NCI-H2107 treated with DMSO at 0.1 percent for 48 hours (cell line): Measurements from ENCODE around the gene FBXO48.

ENCODE experiments used
- DNase-seq: peaks from one replicate; lab custom pipeline; 2025; ENCODE audit not compliant: unreplicated experiment; lab: John Stamatoyannopoulos, UW

The FBXO48 gene

DNA sequence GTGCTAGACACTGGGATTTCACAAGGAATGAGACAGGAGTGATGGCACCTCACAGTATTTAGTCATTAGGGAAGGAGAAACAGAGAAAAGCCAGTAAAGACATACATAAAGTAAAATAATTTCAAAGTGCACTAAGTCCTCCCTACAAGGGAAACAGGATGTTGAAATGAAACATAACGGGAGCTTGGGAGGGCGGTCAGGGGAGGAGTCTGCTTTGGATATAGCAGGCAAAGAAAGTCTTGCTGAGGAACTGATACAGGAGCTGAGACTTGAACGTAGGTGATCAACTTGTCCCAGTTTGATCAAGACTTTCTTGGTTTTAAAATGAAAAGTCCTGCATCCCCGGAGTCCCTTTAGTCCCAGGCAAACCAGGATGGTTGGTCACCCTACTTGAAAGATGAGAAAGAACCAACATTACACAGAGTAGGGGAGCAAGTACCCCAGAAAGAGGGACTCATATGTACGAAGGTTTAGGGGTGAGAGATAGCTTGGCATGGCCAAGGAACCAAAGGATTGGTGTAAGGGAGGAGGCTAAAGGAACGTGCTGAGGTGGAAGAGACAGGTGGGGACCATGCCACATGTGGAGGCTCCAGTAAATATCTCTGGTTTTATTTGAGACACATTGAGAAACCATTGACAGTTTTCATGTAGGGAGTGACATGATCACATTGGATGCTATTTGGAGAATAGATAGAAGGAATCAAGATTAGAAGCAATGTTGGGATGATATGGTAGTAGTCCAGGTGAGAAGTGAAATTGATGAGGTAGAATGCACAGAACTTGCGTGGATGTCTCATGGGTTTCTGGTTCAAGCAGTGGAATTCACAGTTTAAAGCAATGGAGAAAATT is 28.4 kb downstream of the FBXO48 start:
- DNase-seq = no peak

DNA sequence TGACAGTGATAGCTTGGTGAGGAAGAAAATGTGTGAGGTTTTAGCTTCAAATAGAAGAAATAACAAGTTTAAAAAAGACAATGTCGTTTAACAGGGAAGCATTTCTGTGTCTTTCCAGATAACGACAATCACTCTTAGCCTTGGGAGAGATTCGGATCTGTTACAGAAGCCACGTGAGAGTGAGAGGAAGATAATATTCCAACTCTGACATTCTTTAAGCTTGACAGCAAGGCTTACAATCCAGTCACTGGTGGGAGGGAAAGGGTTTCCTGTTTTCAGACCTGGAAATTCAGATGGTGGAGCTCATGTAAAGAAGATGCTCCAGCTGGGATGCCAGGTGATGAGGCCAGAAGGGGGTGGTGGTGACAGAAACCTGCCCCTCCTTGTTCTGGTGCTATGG is 30.8 kb downstream of the FBXO48 start:
- no peak for DNase-seq

DNA sequence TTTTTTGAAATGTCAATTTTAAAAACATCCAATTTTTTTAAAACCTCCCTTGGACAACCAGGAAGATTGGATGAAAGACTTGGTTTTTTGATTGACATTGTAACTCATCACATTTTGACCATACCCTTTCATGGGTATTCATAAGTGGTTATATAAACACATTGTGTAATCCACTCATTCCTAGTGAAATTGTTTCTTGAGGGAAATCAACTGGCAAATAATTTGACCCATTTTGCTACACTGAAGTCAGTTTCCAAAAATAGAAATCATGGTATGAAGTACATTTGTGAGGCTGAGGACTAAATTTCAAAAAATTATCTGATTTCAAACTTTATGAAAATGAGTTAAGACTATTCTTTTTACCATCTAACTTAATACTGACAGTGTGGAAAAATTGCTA is 31.5 kb downstream of the FBXO48 start:
- no peak for DNase-seq

DNA sequence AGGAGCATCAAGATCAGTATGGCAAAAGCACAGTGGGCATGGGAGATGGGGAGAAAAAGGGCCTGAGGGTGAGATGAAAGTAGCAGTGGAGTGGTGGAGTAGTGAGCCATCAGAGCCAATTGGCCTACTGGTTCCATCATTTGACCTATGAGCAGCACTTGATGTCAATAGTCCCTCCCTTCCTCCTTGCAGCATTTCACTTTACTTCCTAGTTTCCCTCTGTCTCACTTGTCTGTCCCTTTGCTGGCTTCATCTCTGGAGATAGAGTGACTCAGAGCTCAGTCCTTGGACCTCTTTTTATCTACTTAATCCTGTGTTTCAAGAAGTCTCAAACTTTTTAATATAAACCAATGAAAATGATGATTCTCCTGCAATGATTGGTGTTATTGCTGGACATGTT is 32.1 kb downstream of the FBXO48 start:
- DNase-seq = no peak

DNA sequence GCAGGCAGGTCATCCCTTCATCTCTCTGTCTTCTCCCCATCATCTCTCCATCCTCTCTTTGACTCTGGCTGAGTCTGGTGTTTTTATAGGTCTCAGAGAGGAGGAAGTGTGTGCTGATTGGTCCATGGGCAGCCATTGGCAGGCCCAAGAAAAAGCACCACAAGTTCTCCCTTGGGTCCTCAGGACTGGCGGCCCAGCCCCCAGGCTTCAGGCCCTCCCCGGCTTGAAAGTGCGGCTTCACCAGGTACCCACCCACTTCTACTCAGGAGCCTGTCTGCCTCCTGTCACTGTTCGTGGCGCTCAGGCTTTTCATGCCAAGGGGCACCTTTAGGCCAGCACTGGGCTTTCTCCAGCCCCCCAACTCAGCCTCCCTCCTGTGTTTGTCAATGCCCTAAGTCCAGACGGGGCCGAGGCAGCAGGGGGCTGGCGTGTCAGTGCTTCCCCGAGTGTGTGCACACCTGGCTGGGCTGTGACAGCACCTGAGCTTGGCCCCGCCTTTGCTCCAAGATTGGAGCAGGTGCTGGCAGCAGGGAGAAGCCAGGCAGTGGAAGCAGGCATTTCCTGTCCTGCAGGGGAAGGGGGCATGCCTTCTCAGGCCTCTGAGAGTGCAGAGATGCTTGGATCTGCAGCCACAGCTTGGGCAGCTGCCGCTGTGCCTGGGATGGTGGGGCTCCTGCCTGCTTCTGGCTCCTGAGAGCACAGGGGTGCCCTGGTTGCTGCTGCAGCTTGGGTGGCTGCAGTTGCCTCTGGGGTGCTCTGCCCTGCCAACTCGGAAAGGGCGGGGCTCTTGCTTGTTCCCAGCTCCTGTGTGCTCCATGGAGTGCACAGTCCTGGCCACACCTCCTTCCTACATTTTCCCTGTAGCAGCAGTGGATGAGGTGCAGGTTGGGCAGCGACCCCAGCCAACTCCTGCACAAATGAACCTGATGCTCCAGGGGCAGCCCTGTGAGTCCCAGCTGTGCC is 34.1 kb downstream of the FBXO48 start:
- DNase-seq = no peak

DNA sequence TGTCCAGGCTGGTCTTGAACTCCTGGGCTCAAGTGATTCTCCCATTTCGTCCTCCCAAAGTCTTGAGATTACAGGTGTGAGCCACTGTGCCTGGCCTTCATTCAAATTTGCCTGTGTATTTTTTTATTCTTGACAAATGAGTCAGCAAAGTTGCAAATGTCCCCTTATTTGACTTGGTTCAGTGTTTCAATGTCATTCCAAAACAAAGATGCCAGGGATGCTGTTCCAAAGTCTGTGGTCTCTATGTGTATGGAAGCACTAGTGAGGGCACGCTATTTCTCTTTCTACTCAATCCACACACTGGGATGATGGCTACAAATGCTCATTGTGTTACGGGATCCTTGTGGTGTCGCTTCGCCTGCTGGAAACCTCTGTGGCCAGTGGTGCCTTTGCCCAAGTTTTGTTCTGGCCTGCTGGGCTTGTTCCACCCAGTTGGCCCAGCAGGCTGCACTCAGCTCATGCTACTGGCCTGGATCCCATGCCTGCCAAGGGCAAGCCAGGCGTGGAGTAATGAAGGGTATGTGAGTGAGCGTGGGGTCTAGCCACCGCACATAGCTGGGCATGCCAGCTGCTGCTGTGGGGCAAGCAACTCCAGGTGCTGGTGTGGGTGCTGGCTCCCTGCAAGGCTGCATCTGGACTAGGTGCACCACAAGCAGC is 35.6 kb downstream of the FBXO48 start:
- DNase-seq = no peak

DNA sequence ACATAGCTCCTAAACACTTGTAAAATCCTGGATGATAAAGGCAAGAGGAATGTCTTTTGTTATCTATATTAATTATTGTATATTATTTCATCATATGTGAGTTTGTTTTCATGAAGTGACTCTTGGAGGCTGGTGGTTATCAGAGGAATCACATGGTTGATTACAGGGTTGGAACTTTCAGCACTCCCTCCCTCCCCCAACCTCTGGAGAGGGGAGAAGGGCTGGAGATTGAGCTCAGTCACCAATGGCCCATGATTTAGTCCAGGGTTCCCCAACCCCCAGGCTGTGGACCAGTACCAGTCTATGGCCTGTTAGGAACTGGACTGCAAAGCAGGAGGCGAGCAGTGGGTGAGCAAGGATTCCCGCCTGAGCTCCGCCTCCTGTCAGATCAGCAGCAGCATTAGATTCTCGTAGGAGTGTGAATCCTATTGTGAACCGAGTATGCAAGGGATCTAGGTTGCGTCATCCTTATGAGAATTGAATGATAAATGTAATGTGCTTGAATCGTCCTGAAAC is 37.7 kb downstream of the FBXO48 start:
- no peak for DNase-seq

DNA sequence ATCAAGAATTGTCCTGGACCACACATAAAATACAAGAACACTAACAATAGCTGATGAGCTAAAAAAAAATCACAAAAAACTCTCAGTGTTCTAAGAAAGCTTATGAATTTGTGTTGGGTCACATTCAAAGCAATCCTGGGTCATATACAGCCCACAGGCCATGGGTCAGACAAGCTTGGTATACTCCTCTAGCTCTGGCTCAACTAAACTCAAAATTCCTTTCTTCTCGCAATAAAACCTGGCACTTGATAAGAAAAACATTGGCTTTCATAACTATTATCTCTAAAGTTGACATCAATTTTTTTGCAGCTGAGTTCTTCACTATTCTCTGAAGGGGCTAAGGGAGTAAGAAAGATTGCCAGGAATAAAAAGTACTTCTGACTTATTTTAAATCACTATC is 38.3 kb downstream of the FBXO48 start:
- no peak for DNase-seq

DNA sequence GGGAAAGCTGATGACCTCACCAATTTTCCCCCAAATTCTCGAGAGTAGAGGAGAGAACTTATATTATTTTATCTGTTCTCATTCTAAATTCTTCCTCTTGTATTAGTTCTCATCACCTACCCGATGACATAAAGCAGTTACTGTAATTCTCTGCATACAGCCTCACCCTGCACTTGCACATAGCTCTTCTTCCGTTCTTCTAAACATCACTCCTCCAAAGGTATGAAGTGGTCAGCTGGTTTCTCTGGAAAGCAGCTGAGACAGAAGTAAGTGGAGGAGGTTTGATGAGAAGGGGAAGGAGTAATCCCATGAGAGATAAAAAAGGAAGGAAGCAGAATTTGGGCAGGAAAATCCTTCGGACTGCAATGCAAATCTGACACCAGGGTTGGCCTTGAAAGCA is 39.0 kb downstream of the FBXO48 start:
- DNase-seq = no peak

DNA sequence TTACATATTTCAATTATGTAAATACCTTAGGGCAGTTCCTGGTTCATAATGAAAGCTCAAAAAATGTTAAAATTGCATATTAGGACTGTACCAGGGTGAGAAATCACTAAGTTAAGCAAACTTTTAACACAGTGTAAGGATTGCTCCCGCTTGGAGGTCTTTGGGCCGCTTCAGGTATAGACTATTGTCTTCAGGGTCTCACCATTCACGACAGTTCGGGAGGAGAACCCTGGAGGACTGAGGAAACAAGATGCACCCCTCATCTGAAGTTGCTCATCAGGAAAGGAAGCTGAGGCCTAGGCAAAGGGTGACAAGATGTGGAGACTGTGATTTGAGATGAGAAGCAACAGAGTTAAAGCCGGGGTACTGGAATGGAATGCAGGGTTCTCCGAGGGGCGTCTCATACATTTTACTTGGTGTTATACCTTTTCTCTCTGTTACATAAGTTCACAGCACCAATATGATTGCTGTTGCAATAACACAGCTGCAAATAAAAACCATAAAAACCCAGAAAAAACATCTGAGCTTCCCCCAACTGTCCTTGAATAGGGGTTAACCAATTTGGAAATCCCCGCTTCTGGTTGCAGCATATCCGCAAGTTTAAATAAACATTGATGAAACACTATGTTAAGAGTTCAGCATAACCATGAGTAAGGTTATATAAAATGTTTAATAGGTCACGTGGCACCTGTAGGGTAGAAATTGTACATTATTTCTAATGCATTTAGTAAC is 40.1 kb downstream of the FBXO48 start:
- DNase-seq = no peak

DNA sequence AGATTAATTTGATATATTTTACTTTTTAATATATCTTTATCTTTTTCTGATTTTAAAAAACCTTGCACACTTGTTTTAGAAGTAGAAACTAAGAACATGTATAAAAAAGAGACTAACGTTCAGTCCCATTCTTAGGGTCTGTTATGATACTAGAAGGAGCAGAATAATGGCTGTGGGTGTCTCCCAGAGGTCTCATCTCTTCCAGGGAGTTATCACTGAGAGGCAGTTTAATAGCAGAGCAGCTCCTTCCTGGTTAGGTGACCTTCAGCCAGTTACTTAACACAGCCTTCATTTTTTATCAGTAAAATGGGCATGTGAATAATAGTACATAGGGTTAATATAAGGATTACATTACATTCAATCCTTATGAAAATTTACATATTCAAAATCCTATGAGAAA is 40.6 kb downstream of the FBXO48 start:
- DNase-seq = no peak

DNA sequence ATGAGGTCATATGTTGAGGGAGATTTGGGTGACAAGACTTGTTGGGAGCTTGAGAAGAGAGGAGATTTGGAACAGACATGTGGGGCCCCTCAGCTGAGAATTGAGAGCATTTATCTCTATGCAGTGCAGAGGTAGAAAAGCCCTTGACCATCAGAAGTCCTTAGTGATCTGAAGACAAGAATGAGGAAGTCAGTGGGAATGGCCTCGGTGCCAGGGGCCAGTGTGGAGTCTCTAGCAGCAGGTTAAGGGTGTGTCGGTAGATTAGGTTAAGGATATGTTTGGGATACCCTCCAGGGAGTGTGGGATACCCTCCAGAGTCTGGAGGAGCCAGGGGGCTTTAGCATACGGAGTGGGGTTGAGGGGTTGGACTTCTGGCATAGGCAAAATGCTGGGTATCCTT is 41.6 kb downstream of the FBXO48 start:
- DNase-seq = no peak

DNA sequence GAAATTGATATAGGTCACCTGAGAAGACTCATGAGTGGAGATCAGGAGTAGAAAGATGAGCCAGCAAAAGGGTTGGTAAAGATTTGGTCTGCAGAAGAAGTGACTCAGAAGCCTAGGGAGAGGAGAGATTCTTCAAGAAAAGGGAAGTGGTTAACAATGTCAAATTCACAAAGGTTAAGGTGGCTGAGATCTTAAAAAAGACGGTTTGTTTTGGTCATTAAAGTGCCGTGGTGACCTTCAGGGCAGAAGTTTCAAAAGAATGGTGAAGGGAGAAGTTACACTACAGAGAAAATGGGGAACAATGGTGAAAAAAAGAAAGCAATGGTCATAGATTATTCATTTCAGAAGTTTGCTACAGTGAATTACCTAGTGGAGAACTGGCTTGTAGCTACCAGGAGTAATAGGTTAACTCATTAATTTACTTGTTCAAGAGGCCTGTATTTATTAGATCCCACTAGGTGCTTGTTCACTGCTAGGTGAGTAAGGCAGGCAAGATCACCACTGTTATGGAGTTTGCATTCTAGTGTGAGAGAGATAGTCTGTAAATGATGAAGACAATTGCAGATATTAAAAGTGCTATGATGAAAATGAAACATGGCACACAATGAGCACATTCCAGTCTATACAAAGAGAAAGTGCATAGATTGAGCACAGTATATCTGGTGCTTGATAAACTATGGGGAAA is 43.0 kb downstream of the FBXO48 start:
- DNase-seq = no peak

DNA sequence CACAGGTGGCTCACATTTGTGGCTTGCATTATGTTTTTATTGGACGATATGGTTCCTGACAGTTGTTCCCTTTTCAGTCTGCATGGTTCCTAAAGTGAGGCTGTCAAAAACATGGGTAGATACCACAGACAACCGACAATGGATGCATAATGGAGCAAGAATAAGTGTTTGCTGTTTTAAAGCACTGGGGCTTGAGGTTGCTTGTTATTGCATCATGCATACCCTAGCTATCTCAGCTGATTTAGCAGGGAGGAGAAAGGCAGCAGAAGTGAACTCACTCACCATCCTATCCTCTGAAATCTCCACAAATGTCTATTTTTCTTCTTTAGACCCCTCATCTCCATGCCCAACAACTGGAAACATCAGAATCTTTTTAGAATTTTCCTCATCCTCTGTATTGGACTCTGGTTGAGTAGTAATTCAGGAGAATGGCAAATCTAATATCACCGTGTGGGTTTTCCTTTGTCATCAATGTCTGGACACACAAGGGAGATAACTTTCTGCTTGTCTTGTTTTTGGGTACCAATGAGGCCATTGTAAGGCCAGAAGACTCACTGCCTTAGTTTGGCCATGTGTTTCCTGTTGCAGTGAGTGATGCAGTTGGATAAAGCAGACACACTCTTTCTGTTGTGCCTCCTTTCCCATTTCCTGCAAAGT is 46.7 kb downstream of the FBXO48 start:
- DNase-seq = peak; percentile 31

DNA sequence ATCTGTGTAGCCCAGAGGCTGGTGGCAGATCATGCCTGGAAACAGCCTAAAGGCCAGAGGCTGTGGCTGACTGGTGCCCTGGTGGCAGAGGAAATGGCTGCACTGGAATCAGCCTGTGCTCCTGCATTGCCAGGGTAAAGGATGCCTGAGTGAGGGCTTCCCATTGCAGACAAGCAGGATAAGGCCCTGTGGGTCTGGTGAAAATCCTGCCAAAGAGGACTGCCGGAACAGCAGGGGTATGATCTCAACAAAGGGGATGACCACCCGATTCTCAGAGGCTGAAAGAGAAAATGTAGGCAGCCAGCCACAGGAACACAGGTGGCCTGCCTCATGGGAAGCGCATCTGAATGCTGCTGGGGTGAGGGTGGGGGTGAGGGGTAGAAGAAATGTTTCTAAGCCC is 48.2 kb downstream of the FBXO48 start:
- DNase-seq = no peak

DNA sequence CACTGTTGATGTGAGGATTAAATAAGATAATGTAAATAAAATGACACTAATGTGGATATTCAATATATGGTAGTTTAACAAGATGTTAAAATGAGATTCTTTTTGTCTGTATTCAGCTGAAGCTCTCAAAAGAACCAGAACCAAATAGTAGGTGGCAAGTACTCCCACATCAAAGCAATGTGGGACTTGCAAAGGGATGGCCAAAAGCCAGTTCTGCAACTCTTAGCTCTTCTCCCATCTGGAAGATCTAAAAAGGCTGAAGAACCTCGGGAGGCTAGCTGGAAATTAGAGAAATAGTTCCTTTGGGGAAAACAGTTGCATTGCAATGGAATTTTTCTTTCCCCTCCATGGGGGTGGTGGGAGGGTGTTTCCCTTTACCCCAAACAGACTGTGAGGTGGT is 48.7 kb downstream of the FBXO48 start:
- no peak for DNase-seq

DNA sequence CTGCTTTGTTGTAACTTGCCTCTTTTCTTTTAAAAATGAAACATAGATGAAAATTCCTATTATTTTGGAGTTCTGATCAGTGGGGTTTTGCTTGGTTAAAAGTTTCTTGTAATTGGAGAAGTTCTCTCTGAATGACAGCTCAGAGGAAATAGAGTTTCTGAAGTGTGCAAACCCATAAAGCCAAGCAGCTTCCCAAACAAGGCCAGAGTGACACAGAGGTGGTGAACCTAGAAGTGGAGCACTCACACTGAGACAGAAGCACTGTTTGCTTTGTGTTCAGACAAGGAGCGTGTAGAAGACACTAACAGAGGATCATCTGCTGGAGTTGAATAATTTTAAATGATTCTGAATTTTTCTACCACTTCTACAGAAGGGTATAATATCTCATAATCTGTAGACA is 49.2 kb downstream of the FBXO48 start:
- DNase-seq = no peak

DNA sequence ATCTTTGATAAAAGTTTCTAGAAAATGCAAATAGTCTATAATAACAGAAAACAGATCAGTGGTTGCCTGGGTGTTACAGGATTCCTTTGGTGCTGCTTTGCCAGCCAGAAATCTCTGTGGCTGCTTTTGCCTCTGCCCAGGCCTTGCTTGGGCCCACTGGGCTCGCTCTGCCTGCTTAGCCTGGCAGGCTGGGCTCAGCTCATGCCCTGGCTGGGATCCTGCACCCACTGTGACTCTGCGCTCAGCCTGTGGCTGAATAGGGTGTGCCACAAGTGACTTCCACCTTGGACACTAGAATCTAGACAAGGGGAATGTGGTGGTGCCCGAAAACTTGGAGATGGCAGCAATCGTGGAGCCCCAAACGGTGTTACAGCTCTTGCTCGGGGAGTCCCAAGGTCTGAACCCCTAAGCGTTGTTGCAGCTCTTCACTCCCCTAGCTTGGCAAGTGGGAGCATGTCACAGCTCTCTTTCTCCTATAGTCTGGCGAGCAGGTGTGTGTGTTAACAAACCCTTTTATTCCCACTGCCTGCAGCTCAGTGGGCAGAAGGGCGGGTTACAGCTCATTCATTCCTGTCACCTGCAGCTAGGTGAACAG is 50.9 kb downstream of the FBXO48 start:
- no peak for DNase-seq

DNA sequence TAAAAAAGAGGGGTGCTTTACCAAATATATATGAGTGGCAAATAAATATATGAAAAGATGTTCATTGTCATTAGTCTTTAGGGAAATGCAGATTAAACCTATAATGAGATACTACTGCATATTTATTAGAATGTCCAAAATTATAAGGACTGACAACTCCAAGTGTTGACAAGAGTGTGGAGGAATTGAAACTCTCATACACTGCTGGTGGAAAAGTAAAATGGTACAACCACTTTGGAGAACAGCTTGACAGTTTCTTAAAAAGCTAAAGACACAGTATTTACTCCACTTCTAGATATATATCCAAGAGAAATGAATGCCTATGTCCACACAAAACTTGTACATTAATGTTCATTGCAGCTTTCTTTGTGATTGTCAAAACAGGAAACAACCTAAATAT is 51.6 kb downstream of the FBXO48 start:
- no peak for DNase-seq
